HG03159 (cell line): ENCODE data around the gene SORBS2.

Experiments
- ATAC-seq: cut with Tn5 transposase; IDR thresholded peaks from one replicate; pipeline ENCODE4 v1.9.1; 2021; ENCODE audit warnings: mild to moderate bottlenecking, moderate library complexity; ENCODE audit not compliant: unreplicated experiment

The SORBS2 gene

DNA sequence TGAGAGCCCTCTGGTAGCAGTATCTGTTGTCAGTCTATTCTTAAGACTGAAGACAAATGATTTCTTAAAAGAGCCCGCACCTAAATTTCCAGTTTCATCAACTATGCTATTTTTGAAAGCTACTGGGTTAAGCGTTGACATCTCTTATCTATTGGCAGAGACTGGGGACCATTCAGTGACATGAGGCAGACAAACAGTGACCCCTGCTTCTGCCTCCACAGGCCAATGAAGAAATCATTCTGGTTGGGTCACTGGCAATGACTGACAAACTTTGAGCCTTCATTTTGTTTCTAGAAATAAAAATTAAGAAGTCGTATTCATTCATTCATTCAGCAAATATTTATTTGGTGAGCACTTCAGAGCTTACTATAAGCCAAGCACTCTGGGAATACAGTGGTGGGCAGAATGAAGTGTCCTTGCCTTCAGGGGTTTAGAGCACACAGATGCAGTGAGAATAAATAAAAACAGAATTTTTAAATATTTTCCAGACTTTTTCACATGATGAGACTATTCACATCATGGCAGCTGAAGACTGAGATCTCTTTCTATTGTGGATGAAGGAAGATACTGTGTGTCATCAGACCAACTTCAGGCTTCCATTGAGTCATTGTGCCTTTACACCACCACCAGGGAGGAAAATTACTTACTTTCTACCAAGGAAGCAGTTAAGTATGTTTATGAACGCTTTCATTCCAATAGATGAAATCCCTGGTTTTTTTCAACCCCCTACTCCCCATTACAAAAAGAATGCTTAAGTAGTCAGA lies 36.0 kb downstream of the SORBS2 start:
- no peak for ATAC-seq

DNA sequence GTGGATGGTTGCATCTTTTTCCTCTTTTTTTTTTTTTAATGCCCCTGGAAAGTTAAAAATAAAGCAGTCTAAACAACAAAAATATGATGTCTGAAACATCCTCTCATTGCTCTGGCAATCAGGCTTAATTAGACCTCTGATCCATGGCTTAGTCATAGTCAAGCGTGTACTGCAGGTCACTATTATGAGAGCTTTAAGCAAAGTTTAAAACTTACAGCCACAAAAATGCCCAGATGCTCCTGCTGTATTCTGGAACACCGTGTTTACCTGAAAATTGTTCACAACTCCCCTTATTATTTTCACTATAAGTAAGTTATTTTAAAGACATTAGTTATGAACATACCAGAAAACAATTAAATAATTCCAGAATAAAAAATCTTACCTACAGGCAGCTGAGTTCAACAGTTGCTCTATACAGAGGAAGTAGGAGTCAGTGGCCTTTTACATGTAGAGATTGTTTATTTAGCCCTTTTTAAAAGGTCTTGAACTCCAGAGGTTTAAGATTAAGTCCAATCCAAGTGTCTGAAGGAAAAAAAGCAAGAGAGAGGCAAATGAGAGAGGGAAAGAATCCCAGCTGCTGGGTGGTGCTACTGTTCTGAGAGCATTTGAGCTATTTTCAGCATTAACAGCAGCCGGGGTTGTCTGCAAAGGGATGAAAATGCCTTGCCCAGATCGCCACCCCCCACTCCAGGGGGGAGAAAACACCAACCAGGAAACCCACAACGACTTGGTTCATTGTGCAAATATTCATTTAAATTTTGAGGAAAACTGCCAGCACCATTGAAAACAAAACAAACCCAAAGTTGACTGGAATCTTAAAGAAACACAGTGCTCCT lies 36.9 kb downstream of the SORBS2 start:
- no peak for ATAC-seq

GRCh38 chr4:185774131-185774653 lies 37.8 kb downstream of the SORBS2 start:
- ATAC-seq: no peak

GRCh38 chr4:185773419-185773818 lies 38.6 kb downstream of the SORBS2 start:
- no peak for ATAC-seq

- ATAC-seq: no peak
Observed at GRCh38 chr4:185772391-185773093, 39.5 kb downstream of the SORBS2 start.

DNA sequence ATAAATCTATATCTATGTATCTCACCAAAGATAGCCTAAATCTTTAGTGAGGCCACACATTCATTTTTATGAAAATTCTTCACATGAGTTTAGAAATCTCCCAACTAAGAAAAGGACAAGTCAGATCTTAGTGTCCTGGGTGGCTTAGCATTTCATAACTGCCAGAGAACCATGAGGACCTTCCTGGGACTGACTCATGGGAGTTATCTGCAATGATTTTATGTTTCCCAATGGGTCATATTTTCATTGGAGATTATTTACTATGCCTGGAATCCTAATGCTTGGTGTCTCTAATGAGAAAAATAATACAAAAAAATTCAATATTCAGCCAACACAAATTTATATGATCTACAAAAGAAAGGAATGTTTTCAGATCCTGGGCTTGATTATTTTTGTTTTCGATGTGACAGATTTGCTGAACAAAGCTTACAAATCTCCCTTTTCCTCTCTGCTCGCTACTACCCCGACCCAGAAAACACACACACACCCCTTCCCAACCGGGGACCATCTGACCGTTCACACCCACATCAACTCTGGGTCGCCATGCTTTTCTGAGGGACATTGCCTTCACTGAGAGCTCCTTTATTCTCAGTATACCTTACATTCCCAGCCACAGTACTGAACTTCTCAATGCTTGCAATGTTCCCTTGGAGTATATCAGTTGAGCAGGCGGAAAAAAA lies 40.1 kb downstream of the SORBS2 start:
- no peak for ATAC-seq

DNA sequence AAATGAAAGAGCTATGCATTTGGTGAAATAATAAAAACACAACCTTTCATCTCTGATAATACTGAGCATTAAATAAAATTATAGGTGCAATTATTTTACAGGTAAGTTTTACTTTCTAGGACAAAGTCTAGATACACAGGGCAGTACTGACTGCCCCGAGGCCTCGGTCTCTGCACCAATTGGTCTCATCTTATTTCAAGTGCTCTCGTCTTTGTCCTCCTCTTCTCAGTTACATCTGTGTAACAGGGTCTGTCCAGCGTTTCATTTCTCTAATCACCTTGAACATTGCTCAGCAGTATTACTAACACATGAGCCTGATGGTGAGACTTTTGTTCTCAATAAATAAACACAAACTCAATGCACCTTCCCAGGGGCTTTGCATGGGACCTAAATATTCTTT lies 44.5 kb downstream of the SORBS2 start:
- no peak for ATAC-seq

DNA sequence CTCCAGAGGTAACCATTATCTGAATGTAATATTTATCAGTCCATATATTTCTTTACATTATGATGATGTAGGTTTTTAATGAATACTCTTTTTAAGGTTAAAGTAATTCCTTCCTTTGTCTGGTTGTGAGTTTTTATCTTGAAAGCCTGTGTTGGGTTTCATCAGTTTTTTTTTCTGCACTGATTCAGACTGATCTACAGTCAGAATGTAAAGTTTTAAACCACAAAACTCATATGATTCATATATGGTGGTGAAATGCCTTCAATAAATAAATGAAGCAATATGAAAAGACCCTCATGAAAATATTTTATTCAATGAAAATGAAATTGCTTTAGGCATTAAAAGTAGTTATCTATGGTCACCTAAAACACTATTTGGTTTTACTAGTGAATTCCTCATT lies 47.1 kb downstream of the SORBS2 start:
- ATAC-seq: no peak

DNA sequence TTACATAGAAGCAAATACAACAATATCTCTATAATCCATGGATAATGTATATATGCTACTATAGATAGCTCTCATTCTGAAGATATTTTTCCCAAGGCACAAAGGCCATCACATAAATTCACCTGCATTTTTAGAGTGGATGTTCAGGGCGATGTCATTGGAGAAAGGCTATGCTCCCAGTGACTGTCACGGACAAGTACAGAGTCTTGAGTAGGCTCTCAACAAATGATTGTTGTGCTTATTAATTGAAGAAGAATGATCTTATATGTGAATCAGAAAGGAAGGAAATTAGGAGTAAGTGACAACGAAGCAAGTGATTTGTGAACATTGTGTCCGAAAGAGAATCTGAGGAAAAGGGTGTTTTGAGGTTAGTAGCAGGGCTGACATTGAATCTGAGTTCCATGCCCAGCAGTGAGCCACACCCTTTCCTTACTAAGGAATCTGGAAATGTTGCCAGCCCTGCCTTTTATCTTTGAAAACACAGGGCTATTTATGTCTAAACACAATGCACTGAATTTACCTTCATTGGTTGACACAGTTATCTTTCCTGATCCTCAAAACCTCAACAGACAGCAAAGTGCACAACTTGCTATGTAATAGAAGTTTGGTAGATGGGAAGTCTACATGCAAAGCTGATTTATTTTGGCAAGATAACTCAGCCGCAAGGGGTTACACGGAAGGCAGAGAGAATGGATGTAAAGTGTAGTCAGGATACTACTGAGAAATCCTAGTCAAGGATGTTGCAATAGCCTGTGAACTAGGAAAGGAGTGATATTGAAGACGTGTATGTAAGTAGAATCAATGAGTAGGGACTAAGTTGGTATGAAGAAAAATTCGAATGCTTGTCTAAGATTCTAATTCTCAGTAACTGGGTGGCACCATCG lies 50.4 kb downstream of the SORBS2 start:
- no peak for ATAC-seq

DNA sequence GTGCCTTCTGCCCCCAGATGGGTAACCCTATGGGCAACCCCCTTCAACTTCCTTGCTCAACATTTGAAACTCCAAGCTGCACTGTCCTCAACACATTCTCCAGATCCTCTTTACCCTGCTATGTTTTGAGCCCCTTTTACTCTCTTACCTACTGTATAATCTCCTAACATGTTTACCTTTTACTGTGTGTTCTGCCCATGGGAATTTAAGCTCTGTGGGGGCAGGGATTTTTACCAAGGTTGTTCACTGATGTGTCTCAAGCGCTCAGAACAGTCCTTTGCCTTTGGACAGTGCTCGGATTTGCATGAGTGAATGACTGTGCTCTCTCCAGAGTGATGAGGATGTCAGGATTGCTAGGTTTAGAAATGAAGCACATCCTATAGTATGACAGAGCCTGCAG lies 53.2 kb downstream of the SORBS2 start:
- ATAC-seq: no peak

GRCh38 chr4:185755451-185755850 lies 56.5 kb downstream of the SORBS2 start:
- ATAC-seq: no peak

- ATAC-seq: no peak
Observed at GRCh38 chr4:185754961-185755360, 57.0 kb downstream of the SORBS2 start.

- no peak for ATAC-seq
Observed at GRCh38 chr4:185752872-185753271, 59.1 kb downstream of the SORBS2 start.

DNA sequence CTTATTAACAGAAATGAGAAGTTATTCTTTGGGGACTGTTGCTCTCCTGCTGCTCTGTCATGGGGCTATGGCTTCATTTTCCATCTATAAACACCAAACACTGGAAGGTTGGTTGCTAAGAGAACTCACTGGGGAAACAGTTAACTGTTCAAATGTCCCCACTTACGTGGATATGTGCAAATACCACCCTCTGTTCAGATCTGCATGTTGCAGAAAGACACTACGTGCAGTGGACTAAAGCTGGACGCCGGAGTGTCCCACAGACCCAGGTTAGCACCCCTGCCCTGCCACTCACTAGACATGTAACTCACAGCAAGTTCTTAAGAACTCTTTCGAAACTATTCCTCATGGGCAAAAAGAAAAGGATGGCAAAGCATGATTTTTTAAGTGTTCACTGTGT lies 62.1 kb downstream of the SORBS2 start:
- ATAC-seq: no peak

DNA sequence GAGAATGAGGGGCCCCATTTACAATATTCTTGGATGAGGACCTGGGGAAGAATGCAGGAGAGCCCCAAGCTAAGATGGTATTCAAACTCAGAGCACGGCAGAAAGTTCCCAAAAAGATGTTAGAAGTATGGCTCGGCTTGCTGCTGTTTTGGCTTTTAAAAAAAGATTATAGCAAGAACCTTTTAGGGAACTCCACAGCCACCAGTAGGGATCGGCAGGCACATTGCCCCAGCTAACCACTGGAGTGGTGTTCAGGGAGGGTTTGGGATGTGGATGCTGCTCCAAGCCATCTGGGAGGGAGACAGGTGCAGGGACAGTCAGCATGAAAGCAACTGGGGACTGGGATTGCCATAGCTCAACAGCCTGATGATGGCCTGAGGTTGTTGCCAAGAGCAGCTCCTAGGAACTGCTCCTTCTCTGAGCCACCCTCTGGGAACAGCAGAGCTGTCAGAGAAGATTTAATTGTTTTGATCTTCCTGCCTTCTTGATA lies 63.0 kb downstream of the SORBS2 start:
- ATAC-seq: no peak

DNA sequence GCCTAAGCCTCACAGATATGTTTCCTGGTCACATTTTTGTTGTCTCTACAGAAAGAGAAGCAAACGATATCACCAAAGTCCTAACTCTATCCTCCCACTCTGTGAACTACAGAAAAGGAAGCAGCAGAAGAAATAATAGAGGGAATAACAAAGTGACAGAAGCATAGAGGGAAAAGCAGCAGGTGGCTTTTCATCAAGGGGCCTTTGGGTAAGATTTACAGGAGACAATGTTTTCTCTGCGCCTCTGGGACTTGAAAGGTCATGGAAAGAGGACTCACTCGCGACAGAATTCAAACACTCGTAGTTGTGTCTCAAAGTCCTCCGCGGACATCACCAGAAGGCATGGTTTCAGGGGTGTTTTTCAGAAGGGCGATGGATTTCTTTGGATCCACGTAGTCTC lies 66.1 kb downstream of the SORBS2 start:
- ATAC-seq: no peak

DNA sequence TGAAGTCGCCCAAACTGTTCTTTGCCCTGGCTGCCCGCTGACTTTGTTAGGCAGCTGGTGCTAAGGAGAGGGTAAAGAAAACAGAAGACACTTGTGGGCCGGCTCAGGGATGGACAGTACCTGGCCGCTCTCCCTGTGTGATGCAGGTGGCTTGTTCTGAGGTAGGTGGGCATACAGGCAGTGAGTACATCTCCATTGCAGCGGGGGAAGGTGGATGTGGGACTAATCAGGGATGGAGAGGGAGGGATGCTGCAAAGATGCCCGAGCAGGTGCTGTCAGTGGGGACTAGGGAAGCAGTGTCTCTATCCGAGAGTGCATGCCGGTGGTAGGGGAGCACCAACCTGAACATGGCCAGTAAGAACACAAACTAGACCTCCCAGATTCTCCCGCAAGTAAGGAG lies 67.0 kb downstream of the SORBS2 start:
- ATAC-seq: no peak

- ATAC-seq: no peak
Observed at GRCh38 chr4:185744488-185744862, 67.5 kb downstream of the SORBS2 start.

DNA sequence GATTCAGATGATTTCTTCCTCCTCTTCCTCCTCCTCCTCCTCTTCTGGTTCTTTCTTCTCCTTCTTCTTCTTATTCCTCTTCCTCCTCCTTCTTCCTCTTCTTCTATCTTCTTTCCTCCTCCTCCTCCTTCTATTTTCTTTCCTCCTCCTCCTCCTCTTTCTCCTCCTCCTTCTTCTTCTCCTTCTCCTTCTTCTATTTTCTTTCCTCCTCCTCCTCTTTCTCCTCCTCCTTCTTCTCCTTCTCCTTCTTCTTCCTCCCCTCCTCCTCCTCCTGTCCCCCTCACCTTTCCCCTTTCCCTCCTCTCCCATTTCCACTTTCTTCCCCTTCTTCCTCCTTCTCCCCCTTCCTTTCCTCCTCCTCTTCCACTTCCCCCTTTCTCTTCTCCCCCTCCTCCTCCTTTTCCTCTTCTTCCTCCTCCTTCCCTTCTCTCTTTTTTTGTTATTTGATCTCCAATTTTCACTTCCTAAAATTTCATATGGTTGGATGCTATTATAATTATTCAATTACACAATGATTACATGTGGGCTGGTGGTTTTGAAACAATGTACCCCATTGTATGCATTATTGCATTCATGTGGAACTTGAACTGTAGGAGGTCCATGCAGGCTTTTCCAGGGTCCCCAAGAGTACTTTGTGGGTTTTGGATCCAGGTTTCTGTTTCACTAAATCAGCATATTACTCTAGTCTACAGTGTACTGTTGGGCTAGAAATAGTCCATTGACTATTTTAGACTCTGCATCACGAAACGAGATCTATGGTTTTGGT lies 68.1 kb downstream of the SORBS2 start:
- ATAC-seq: no peak
